ENCODE data around the gene DCC.

DNA sequence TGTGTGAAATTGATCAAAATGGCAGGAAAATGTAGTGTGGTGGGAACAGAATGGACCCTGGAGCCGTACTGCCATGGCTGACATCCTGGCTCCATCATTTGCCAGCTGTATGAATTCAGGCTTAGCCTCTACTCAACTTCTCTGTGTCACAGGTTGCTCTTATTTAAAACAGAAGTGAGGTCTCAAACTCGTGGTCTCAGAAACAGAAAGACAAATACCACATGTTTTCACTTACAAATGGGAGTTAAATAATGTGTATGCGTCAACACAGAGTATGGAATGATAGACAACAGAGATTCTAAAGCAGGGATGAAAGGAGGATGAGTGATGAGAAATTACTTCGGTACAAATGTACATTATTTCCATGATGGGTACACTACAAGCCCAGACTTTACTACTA, 227.4 kb downstream of the DCC start:
- TF ChIP-seq, protein P1, sequence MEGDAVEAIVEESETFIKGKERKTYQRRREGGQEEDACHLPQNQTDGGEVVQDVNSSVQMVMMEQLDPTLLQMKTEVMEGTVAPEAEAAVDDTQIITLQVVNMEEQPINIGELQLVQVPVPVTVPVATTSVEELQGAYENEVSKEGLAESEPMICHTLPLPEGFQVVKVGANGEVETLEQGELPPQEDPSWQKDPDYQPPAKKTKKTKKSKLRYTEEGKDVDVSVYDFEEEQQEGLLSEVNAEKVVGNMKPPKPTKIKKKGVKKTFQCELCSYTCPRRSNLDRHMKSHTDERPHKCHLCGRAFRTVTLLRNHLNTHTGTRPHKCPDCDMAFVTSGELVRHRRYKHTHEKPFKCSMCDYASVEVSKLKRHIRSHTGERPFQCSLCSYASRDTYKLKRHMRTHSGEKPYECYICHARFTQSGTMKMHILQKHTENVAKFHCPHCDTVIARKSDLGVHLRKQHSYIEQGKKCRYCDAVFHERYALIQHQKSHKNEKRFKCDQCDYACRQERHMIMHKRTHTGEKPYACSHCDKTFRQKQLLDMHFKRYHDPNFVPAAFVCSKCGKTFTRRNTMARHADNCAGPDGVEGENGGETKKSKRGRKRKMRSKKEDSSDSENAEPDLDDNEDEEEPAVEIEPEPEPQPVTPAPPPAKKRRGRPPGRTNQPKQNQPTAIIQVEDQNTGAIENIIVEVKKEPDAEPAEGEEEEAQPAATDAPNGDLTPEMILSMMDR (IDR thresholded peaks at IDR 0.05), result no peak
- TF ChIP-seq POLR2A (IDR thresholded peaks at IDR 0.05), result no peak

Measured in thyroid gland (tissue), 4 donors.